MM.1S (cell line): ENCODE data around the gene MTIF3.

ENCODE experiments used
- EZH2 ChIP-seq: fragments of 300-600 bp; sonication (generic); optimal IDR thresholded peaks from 2 replicates; pipeline ENCODE3; 2017; ENCODE audit warnings: low read depth, mild to moderate bottlenecking, antibody characterized with exemption, low read length, mixed read lengths
- TF ChIP-seq, protein P1 (sequence below): fragments of 300-600 bp; sonication (generic); IDR thresholded peaks from 2 replicates; pipeline ENCODE4 v1.5.1; 2016; ENCODE audit warnings: antibody characterized with exemption, low read length, mixed read lengths

DNA sequence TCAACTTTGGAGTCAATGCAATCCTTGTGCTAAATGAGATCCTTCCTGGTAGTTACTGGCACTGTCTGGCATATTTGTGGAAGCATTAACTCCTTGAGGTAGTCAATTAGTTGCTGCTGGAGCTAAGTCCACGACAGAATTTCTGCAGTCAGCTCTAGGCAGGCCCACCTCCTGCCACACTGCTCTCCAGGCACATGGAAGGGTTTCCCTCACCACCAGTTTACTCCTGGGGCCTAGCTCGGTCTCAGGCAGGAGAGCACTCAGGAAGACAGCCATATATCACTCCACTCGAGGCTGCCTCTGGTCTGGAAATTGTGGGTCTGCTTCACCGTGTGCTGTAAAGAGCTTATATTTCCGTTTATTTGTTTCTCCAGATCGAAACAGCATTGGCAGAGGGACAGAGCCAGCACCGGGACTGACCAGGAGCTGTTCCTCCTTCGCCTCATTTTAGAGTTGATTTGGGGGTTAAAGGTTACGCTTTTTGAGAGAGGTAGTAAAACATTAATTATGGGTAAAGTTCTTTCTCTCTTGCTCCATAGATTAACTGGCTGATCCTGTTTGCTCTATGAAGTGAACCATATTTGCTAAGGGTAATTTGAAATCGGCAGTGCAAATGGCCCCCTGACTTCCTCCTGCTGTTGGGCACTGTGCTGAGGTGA is 46.5 kb downstream of the MTIF3 start:
- TF ChIP-seq, protein P1, sequence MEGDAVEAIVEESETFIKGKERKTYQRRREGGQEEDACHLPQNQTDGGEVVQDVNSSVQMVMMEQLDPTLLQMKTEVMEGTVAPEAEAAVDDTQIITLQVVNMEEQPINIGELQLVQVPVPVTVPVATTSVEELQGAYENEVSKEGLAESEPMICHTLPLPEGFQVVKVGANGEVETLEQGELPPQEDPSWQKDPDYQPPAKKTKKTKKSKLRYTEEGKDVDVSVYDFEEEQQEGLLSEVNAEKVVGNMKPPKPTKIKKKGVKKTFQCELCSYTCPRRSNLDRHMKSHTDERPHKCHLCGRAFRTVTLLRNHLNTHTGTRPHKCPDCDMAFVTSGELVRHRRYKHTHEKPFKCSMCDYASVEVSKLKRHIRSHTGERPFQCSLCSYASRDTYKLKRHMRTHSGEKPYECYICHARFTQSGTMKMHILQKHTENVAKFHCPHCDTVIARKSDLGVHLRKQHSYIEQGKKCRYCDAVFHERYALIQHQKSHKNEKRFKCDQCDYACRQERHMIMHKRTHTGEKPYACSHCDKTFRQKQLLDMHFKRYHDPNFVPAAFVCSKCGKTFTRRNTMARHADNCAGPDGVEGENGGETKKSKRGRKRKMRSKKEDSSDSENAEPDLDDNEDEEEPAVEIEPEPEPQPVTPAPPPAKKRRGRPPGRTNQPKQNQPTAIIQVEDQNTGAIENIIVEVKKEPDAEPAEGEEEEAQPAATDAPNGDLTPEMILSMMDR = no peak
- TF ChIP-seq EZH2 = no peak
